ENCODE measurements around the gene CGB8. TPM values are rescaled to one million over a fixed set of nuclear protein-coding genes. Genes with fewer than 3 reads are reported as not detected.

Gene CGB8
- total and polyA plus RNA-seq, 4 donors, result not detected

- Histone ChIP-seq H3K9me3 (ENCODE audit: control insufficient read depth in 4 of 4, insufficient read depth in 3 of 4, low read length in 3 of 4) (no peaks in the 10 kb centered on the region), H3K27ac (ENCODE audit: low read depth in 1 of 2, low read length in 1 of 2) (no peak within 1 kb of the TSS), H3K27me3 (ENCODE audit: control insufficient read depth in 3 of 3, insufficient read depth in 3 of 3, low read length in 2 of 3) (peaks cover 0 to 30% (median 15%) of the 10 kb centered on the region in 3 donors), H3K36me3 (ENCODE audit: control insufficient read depth in 4 of 4, insufficient read depth in 4 of 4, low read length in 4 of 4) (peaks cover 8 to 31% (median 12%) of the 10 kb centered on the region in 4 donors), H3K4me3 (peak within 1 kb of the TSS; percentile 10), H3K9ac (ENCODE audit: insufficient read depth in 1 of 2, low read length in 2 of 2) (no peak within 1 kb of the TSS), H3K4me1 (ENCODE audit: control insufficient read depth in 5 of 5, insufficient read depth in 5 of 5, low read length in 5 of 5) (peaks cover 0 to 19% (median 4%) of the 10 kb centered on the region in 5 donors)
- WGBS, 2 donors, result 67 to 72% methylated on average over 16 to 17 of the region's 17 CpGs
- TF ChIP-seq, protein P1, sequence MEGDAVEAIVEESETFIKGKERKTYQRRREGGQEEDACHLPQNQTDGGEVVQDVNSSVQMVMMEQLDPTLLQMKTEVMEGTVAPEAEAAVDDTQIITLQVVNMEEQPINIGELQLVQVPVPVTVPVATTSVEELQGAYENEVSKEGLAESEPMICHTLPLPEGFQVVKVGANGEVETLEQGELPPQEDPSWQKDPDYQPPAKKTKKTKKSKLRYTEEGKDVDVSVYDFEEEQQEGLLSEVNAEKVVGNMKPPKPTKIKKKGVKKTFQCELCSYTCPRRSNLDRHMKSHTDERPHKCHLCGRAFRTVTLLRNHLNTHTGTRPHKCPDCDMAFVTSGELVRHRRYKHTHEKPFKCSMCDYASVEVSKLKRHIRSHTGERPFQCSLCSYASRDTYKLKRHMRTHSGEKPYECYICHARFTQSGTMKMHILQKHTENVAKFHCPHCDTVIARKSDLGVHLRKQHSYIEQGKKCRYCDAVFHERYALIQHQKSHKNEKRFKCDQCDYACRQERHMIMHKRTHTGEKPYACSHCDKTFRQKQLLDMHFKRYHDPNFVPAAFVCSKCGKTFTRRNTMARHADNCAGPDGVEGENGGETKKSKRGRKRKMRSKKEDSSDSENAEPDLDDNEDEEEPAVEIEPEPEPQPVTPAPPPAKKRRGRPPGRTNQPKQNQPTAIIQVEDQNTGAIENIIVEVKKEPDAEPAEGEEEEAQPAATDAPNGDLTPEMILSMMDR (IDR thresholded peaks at IDR 0.05; ENCODE audit: control extremely low read depth, extremely low read depth), result no peak
- DNase-seq, result no peak
- no peak for ATAC-seq (ENCODE audit: insufficient read depth, low FRiP score)
These were observed 31.8 kb downstream of the CGB8 start, which contains the start of gene LHB for GRCh38 chr19:49017041-49017665. Gene LHB, minus strand, starts transcription at chr19:49017091. Its CDS starts 10 bp downstream, at chr19:49017081.

GRCh38 chr19:49016067-49016839 is 32.7 kb downstream of the CGB8 start:
- Histone ChIP-seq H3K27ac (ENCODE audit: low read depth in 1 of 2, low read length in 1 of 2) (no peak overlapping the region), H3K36me3 (ENCODE audit: control insufficient read depth in 4 of 4, insufficient read depth in 4 of 4, low read length in 4 of 4) (peaks cover 8 to 40% (median 12%) of the 10 kb centered on the region in 4 donors), H3K9me3 (ENCODE audit: control insufficient read depth in 4 of 4, insufficient read depth in 3 of 4, low read length in 3 of 4) (no peaks in the 10 kb centered on the region), H3K27me3 (ENCODE audit: control insufficient read depth in 3 of 3, insufficient read depth in 3 of 3, low read length in 2 of 3) (peaks cover 0 to 27% (median 10%) of the 10 kb centered on the region in 3 donors), H3K9ac (ENCODE audit: insufficient read depth in 1 of 2, low read length in 2 of 2) (no peak overlapping the region), H3K4me3 (no peak overlapping the region), H3K4me1 (ENCODE audit: control insufficient read depth in 5 of 5, insufficient read depth in 5 of 5, low read length in 5 of 5) (peaks cover 0 to 19% (median 4%) of the 10 kb centered on the region in 5 donors)
- DNase-seq (no peak), ATAC-seq (ENCODE audit: insufficient read depth, low FRiP score) (no peak)
- TF ChIP-seq, protein P1 (IDR thresholded peaks at IDR 0.05; ENCODE audit: control extremely low read depth, extremely low read depth), result no peak
- WGBS, 2 donors, result 95 to 97% methylated on average over 25 to 26 of the region's 29 CpGs

- DNase-seq (no peak), ATAC-seq (ENCODE audit: insufficient read depth, low FRiP score) (no peak)
- Histone ChIP-seq H3K9ac (ENCODE audit: insufficient read depth in 1 of 2, low read length in 2 of 2) (no peak overlapping the region), H3K4me1 (ENCODE audit: control insufficient read depth in 5 of 5, insufficient read depth in 5 of 5, low read length in 5 of 5) (peaks cover 0 to 19% (median 4%) of the 10 kb centered on the region in 5 donors), H3K4me3 (no peak overlapping the region), H3K36me3 (ENCODE audit: control insufficient read depth in 4 of 4, insufficient read depth in 4 of 4, low read length in 4 of 4) (peaks cover 8 to 53% (median 15%) of the 10 kb centered on the region in 4 donors), H3K27ac (ENCODE audit: low read depth in 1 of 2, low read length in 1 of 2) (no peak overlapping the region), H3K27me3 (ENCODE audit: control insufficient read depth in 3 of 3, insufficient read depth in 3 of 3, low read length in 2 of 3) (peaks cover 0 to 14% (median 3%) of the 10 kb centered on the region in 3 donors), H3K9me3 (ENCODE audit: control insufficient read depth in 4 of 4, insufficient read depth in 3 of 4, low read length in 3 of 4) (no peaks in the 10 kb centered on the region)
- 92 to 94% methylated on average over 18 of the region's 18 CpGs for WGBS, 2 donors
- TF ChIP-seq, protein P1 (IDR thresholded peaks at IDR 0.05; ENCODE audit: control extremely low read depth, extremely low read depth), result no peak
These were observed 34.0 kb downstream of the CGB8 start for GRCh38 chr19:49014870-49015255.
